AG04449 (cell line): ENCODE data around the gene GMDS.
A peak's percentile ranks its signal among the peaks of the same experiment; 100 is the strongest.

ENCODE experiments used
- CTCF ChIA-PET: fragments of 350-600 bp; formaldehyde crosslinking; extraction: SDS; loops from one replicate; lab custom pipeline; 2021; ENCODE audit warnings: antibody characterized with exemption; lab: Yijun Ruan, JAX
- POLR2A ChIA-PET: fragments of 400-600, 350-600 bp; formaldehyde crosslinking; extraction: SDS; loops from one replicate; lab custom pipeline; 2020; ENCODE audit warnings: antibody characterized with exemption, inconsistent platforms; lab: Yijun Ruan, JAX
- DNase-seq: peaks from one replicate; pipeline ENCODE4 v3.0.0-alpha.2; 2010; ENCODE audit warnings: low read depth, low spot score
- H3K4me3 ChIP-seq: 2 replicates; pipeline ENCODE4 v1.5.1; 2011; ENCODE audit warnings: low read depth, mild to moderate bottlenecking, control low read depth, low read length
- CTCF ChIP-seq: IDR thresholded peaks from one replicate; pipeline ENCODE4 v1.5.1; 2011; ENCODE audit warnings: mild to moderate bottlenecking, moderate library complexity, low read length, control low read depth, inconsistent platforms; ENCODE audit not compliant: insufficient read depth; ENCODE audit errors: missing control alignments

GMDS gene

GRCh38 chr6:2110504-2110903, 134.9 kb downstream of the GMDS start:
- no peak overlapping the region for H3K4me3 ChIP-seq
- ChIA-PET POLR2A (no interaction called here), CTCF (interaction anchor here (0.6 to 1.0 kb wide), 4 partner anchors 87 to 499 kb away, joined by 3 to 5 read pairs (median 4); no protein-coding TSS in a partner anchor)
- TF ChIP-seq CTCF: no peak
- no peak for DNase-seq

- CTCF ChIA-PET: interaction anchor here (0.6 to 3.9 kb wide), 6 partner anchors 88 to 525 kb away, joined by 3 to 13 read pairs (median 4); no protein-coding TSS in a partner anchor
- DNase-seq: no peak
- POLR2A ChIA-PET: no interaction called here
- no peak for TF ChIP-seq CTCF
- no peak overlapping the region for H3K4me3 ChIP-seq
Measured at GRCh38 chr6:2109796-2110195, 135.6 kb downstream of the GMDS start.

GRCh38 chr6:2108700-2109306, 136.6 kb downstream of the GMDS start:
- POLR2A ChIA-PET: no interaction called here
- H3K4me3 ChIP-seq: no peak overlapping the region
- no peak for TF ChIP-seq CTCF
- no peak for DNase-seq
- CTCF ChIA-PET: interaction anchor here (0.7 to 3.9 kb wide), 9 partner anchors 8 to 526 kb away, joined by 3 to 13 read pairs (median 5); no protein-coding TSS in a partner anchor

GRCh38 chr6:2104524-2104880, 140.9 kb downstream of the GMDS start:
- ChIA-PET CTCF (interaction anchor here (0.6 to 3.2 kb wide), 59 partner anchors 8 to 588 kb away, joined by 3 to 36 read pairs (median 4); partner anchors contain the start of gene FOXC1), POLR2A (no interaction called here)
- no peak overlapping the region for H3K4me3 ChIP-seq
- DNase-seq: no peak
- no peak for TF ChIP-seq CTCF

GRCh38 chr6:2103765-2104523, 141.5 kb downstream of the GMDS start:
- CTCF ChIA-PET: interaction anchor here (0.6 to 3.2 kb wide), 60 partner anchors 9 to 589 kb away, joined by 3 to 36 read pairs (median 4); partner anchors contain the start of gene FOXC1
- no peak overlapping the region for H3K4me3 ChIP-seq
- TF ChIP-seq CTCF: peak; percentile 40
- POLR2A ChIA-PET: no interaction called here
- DNase-seq: no peak

- DNase-seq: no peak
Measured at GRCh38 chr6:2102966-2103365, 142.4 kb downstream of the GMDS start.

More at GRCh38 chr6:2102966-2103365, 142.4 kb downstream of the GMDS start:
- no peak overlapping the region for H3K4me3 ChIP-seq
- POLR2A ChIA-PET: no interaction called here
- no peak for TF ChIP-seq CTCF
- CTCF ChIA-PET: interaction anchor here (1.0 to 3.2 kb wide), 5 partner anchors 13 to 506 kb away, joined by 4 to 36 read pairs (median 16); partner anchors contain the start of gene FOXC1
